Measurements from ENCODE around the gene PSAPL1. TPM values are rescaled to one million over a fixed set of nuclear protein-coding genes. Genes with fewer than 3 reads are reported as not detected.

Gene PSAPL1
- polyA plus RNA-seq, 1 of the 3 experiments (the other 2 are of a cell fraction) = 0.03 TPM

DNA sequence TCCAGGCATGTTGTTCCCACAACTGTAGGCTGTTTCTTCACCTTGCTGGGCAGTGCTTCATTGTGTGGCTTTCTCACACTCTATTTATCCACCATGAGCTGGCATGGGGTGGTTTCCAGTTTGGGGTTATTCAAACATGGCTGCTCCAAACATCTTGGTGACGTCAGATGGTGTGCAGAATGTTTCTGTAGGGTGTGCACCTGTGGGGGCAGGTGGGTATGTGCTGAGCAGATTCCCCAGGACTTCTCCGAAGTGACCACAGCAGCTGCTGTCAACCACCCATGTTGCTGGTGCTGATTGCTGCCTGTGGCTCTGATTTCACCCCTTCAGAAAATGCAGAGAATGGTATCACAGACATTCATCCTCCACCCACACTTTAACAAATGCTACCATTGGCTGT, 5.0 kb upstream of the PSAPL1 start:
- TF ChIP-seq TAF1 (IDR thresholded peaks at IDR 0.05; ENCODE audit: borderline replicate concordance, low read depth, low read length) (no peak), RFX5 (IDR thresholded peaks at IDR 0.05; ENCODE audit: low read length) (no peak), NRF1 (IDR thresholded peaks at IDR 0.05; ENCODE audit: low read depth, low read length) (no peak), RCOR1 (IDR thresholded peaks at IDR 0.05; ENCODE audit: low read length) (no peak), FOXM1 (IDR thresholded peaks at IDR 0.05; ENCODE audit: low read depth) (no peak), FOSL2 (IDR thresholded peaks at IDR 0.05; ENCODE audit: borderline replicate concordance, low read depth) (no peak), EP300 (IDR thresholded peaks at IDR 0.05; ENCODE audit: borderline replicate concordance in 1 of 2, low read depth in 1 of 2, low read length in 1 of 2) (no peak), MXI1 (IDR thresholded peaks at IDR 0.05; ENCODE audit: low read depth, low read length) (no peak), SIN3A (IDR thresholded peaks at IDR 0.05; ENCODE audit: borderline replicate concordance, low read depth, low read length) (no peak)
- TF ChIP-seq, protein P1, sequence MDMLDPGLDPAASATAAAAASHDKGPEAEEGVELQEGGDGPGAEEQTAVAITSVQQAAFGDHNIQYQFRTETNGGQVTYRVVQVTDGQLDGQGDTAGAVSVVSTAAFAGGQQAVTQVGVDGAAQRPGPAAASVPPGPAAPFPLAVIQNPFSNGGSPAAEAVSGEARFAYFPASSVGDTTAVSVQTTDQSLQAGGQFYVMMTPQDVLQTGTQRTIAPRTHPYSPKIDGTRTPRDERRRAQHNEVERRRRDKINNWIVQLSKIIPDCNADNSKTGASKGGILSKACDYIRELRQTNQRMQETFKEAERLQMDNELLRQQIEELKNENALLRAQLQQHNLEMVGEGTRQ (IDR thresholded peaks at IDR 0.05; ENCODE audit: borderline replicate concordance, low read depth, low read length) = no peak
- TF ChIP-seq, protein P2, sequence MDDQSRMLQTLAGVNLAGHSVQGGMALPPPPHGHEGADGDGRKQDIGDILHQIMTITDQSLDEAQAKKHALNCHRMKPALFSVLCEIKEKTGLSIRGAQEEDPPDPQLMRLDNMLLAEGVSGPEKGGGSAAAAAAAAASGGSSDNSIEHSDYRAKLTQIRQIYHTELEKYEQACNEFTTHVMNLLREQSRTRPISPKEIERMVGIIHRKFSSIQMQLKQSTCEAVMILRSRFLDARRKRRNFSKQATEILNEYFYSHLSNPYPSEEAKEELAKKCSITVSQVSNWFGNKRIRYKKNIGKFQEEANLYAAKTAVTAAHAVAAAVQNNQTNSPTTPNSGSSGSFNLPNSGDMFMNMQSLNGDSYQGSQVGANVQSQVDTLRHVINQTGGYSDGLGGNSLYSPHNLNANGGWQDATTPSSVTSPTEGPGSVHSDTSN (IDR thresholded peaks at IDR 0.05) = no peak
- H3K4me3 ChIP-seq (ENCODE audit: low read depth in 2 of 2, low read length in 1 of 2) = no peak overlapping the region
- H3K9ac ChIP-seq = no peak overlapping the region
- ChIA-PET CTCF (interaction anchor here (0.7 kb wide), 1 partner anchor 279 kb away, joined by 3 read pairs; no protein-coding TSS in a partner anchor), POLR2A (no interaction called here)
- H3K27me3 ChIP-seq (ENCODE audit: insufficient read depth) = no peaks in the 10 kb centered on the region
- no peaks in the 10 kb centered on the region for H3F3A ChIP-seq (replicated peaks; ENCODE audit: insufficient read depth)
- no peak overlapping the region for H3K27ac ChIP-seq (ENCODE audit: low read depth in 2 of 2, low read length in 1 of 2)
- no peak overlapping the region for H3K4me2 ChIP-seq
- H2AFZ ChIP-seq (ENCODE audit: low read depth) = no peak overlapping the region
- 42% methylated on average over 2 of the region's 2 CpGs for WGBS (ENCODE audit: low lambda C conversion rate)
- no peaks in the 10 kb centered on the region for H3K4me1 ChIP-seq (ENCODE audit: control insufficient read depth in 1 of 2, insufficient read depth in 2 of 2, low read depth in 1 of 2, low read length in 1 of 2)
- H4K20me1 ChIP-seq (ENCODE audit: insufficient read depth) = no peaks in the 10 kb centered on the region
- no peaks in the 10 kb centered on the region for H3K9me2 ChIP-seq
- no peaks in the 10 kb centered on the region for H3K36me3 ChIP-seq (replicated peaks in 1 of 2; ENCODE audit: control insufficient read depth in 1 of 2, insufficient read depth in 2 of 2, low read length in 1 of 2)
- no peaks in the 10 kb centered on the region for H3K9me3 ChIP-seq
- no peak for DNase-seq
- H3K79me2 ChIP-seq (ENCODE audit: insufficient read depth) = no peaks in the 10 kb centered on the region

DNA sequence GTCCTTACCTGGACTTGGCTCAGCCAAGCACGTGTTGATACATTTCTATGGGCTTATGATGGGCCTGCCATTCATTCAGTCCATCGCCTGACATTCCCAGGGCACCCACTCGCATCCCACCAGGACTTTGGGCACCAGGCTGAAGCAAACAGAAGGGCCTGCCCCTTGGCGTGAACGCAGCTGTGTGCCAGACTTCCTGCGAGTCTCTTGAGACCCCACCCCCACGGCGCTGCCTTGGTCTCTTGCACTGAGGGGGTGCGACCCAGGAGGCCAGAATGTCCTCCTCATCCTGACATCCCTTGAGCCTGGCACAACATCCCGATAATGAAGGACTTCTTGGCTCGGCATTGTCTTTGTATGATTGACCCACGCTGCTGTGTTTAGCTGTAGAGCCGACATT, 1.5 kb upstream of the PSAPL1 start:
- H3K9ac ChIP-seq = no peak overlapping the region
- no peaks in the 10 kb centered on the region for H4K20me1 ChIP-seq (ENCODE audit: insufficient read depth)
- H3K9me3 ChIP-seq = no peaks in the 10 kb centered on the region
- ChIA-PET CTCF (no interaction called here), POLR2A (no interaction called here)
- no peaks in the 10 kb centered on the region for H3K27me3 ChIP-seq (ENCODE audit: insufficient read depth)
- H3K9me2 ChIP-seq = no peaks in the 10 kb centered on the region
- no peak overlapping the region for H3K4me2 ChIP-seq
- H3K4me3 ChIP-seq (ENCODE audit: low read depth in 2 of 2, low read length in 1 of 2) = no peak overlapping the region
- H3K27ac ChIP-seq (ENCODE audit: low read depth in 2 of 2, low read length in 1 of 2) = no peak overlapping the region
- H3K36me3 ChIP-seq (replicated peaks in 1 of 2; ENCODE audit: control insufficient read depth in 1 of 2, insufficient read depth in 2 of 2, low read length in 1 of 2) = no peaks in the 10 kb centered on the region
- no peaks in the 10 kb centered on the region for H3K79me2 ChIP-seq (ENCODE audit: insufficient read depth)
- DNase-seq = no peak
- H3F3A ChIP-seq (replicated peaks; ENCODE audit: insufficient read depth) = no peaks in the 10 kb centered on the region
- H2AFZ ChIP-seq (ENCODE audit: low read depth) = no peak overlapping the region
- 73% methylated on average over 6 of the region's 13 CpGs for WGBS (ENCODE audit: low lambda C conversion rate)
- no peaks in the 10 kb centered on the region for H3K4me1 ChIP-seq (ENCODE audit: control insufficient read depth in 1 of 2, insufficient read depth in 2 of 2, low read depth in 1 of 2, low read length in 1 of 2)
- TF ChIP-seq, protein P3, sequence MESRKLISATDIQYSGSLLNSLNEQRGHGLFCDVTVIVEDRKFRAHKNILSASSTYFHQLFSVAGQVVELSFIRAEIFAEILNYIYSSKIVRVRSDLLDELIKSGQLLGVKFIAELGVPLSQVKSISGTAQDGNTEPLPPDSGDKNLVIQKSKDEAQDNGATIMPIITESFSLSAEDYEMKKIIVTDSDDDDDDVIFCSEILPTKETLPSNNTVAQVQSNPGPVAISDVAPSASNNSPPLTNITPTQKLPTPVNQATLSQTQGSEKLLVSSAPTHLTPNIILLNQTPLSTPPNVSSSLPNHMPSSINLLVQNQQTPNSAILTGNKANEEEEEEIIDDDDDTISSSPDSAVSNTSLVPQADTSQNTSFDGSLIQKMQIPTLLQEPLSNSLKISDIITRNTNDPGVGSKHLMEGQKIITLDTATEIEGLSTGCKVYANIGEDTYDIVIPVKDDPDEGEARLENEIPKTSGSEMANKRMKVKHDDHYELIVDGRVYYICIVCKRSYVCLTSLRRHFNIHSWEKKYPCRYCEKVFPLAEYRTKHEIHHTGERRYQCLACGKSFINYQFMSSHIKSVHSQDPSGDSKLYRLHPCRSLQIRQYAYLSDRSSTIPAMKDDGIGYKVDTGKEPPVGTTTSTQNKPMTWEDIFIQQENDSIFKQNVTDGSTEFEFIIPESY (IDR thresholded peaks at IDR 0.05; ENCODE audit: borderline replicate concordance, low read depth) = no peak
- TF ChIP-seq RXRA (IDR thresholded peaks at IDR 0.05; ENCODE audit: borderline replicate concordance, low read depth) (no peak), EP300 (IDR thresholded peaks at IDR 0.05; ENCODE audit: borderline replicate concordance in 1 of 2, low read depth in 1 of 2, low read length in 1 of 2) (no peak), TAF1 (IDR thresholded peaks at IDR 0.05; ENCODE audit: borderline replicate concordance, low read depth, low read length) (no peak), RCOR1 (IDR thresholded peaks at IDR 0.05; ENCODE audit: low read length) (no peak), MEF2A (IDR thresholded peaks at IDR 0.05; ENCODE audit: borderline replicate concordance, low read depth) (no peak), FOXJ3 (CRISPR knock-in tag; IDR thresholded peaks at IDR 0.05) (no peak), YY1 (IDR thresholded peaks at IDR 0.05; ENCODE audit: low read depth) (no peak), JUND (IDR thresholded peaks at IDR 0.05) (no peak), EZH2phosphoT487 (IDR thresholded peaks at IDR 0.05; ENCODE audit: borderline replicate concordance, low read depth) (no peak)
- TF ChIP-seq, protein P4, sequence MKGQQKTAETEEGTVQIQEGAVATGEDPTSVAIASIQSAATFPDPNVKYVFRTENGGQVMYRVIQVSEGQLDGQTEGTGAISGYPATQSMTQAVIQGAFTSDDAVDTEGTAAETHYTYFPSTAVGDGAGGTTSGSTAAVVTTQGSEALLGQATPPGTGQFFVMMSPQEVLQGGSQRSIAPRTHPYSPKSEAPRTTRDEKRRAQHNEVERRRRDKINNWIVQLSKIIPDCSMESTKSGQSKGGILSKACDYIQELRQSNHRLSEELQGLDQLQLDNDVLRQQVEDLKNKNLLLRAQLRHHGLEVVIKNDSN (IDR thresholded peaks at IDR 0.05; ENCODE audit: borderline replicate concordance, low read depth) = no peak
- TF ChIP-seq, protein P5, sequence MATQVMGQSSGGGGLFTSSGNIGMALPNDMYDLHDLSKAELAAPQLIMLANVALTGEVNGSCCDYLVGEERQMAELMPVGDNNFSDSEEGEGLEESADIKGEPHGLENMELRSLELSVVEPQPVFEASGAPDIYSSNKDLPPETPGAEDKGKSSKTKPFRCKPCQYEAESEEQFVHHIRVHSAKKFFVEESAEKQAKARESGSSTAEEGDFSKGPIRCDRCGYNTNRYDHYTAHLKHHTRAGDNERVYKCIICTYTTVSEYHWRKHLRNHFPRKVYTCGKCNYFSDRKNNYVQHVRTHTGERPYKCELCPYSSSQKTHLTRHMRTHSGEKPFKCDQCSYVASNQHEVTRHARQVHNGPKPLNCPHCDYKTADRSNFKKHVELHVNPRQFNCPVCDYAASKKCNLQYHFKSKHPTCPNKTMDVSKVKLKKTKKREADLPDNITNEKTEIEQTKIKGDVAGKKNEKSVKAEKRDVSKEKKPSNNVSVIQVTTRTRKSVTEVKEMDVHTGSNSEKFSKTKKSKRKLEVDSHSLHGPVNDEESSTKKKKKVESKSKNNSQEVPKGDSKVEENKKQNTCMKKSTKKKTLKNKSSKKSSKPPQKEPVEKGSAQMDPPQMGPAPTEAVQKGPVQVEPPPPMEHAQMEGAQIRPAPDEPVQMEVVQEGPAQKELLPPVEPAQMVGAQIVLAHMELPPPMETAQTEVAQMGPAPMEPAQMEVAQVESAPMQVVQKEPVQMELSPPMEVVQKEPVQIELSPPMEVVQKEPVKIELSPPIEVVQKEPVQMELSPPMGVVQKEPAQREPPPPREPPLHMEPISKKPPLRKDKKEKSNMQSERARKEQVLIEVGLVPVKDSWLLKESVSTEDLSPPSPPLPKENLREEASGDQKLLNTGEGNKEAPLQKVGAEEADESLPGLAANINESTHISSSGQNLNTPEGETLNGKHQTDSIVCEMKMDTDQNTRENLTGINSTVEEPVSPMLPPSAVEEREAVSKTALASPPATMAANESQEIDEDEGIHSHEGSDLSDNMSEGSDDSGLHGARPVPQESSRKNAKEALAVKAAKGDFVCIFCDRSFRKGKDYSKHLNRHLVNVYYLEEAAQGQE (IDR thresholded peaks at IDR 0.05; ENCODE audit: low read depth, low read length) = no peak
